CD4-positive, alpha-beta memory T cell (primary cell): ENCODE measurements around the gene TMEM222. TPM values are rescaled to one million over a fixed set of nuclear protein-coding genes. Genes with fewer than 3 reads are reported as not detected.

Source experiments
- CTCF ChIA-PET: fragments of 350-600 bp; sonication (Branson Sonifier 250); formaldehyde crosslinking; loops from one replicate; lab custom pipeline; 2021; ENCODE audit warnings: inconsistent platforms; ENCODE audit not compliant: partially characterized antibody; lab: Charles Lee
- POLR2A ChIA-PET: fragments of 350-600 bp; sonication (Branson Sonifier 250); formaldehyde crosslinking; loops from one replicate; lab custom pipeline; 2021; ENCODE audit not compliant: partially characterized antibody; lab: Charles Lee
- DNase-seq, 5 donors: peaks; one replicate each; pipeline versions ENCODE4 v3.0.0 to v3.0.0-alpha.2; 2020 to 2022; ENCODE audit warnings: mixed read lengths in 1 of 5
- H3K27ac ChIP-seq: one replicate; pipeline ENCODE4 v1.7.0; 2013; ENCODE audit warnings: low read depth, low read length
- H3K27me3 ChIP-seq: 2 replicates; pipeline ENCODE4 v1.7.0; 2013; ENCODE audit warnings: mild to moderate bottlenecking, low read length, moderate library complexity; ENCODE audit not compliant: insufficient read depth
- H3K36me3 ChIP-seq: 2 replicates; pipeline ENCODE4 v1.7.0; 2013; ENCODE audit warnings: mild to moderate bottlenecking, low read length, moderate library complexity; ENCODE audit not compliant: insufficient read depth
- H3K4me1 ChIP-seq: 2 replicates; pipeline ENCODE4 v1.7.0; 2013; ENCODE audit warnings: mild to moderate bottlenecking, low read length, moderate library complexity; ENCODE audit not compliant: insufficient read depth
- H3K4me3 ChIP-seq, 2 donors: one replicate each; pipeline ENCODE4 v1.7.0; 2013; ENCODE audit warnings: low read length in 2 of 2, mild to moderate bottlenecking in 1 of 2
- H3K9me3 ChIP-seq, 2 donors: one replicate each; pipeline ENCODE4 v1.7.0; 2013; ENCODE audit warnings: low read length in 2 of 2, control low read depth in 1 of 2; ENCODE audit not compliant: control insufficient read depth in 1 of 2
- H3K27ac Mint-ChIP-seq, 7 donors: one replicate each; pipeline ENCODE4 v1.8.0; 2020 to 2021; ENCODE audit warnings: mixed read lengths in 7 of 7, mild to moderate bottlenecking in 6 of 7, inconsistent platforms in 3 of 7, moderate library complexity in 3 of 7
- H3K27me3 Mint-ChIP-seq, 2 donors: one replicate each; pipeline ENCODE4 v1.8.0; 2020 to 2021; ENCODE audit warnings: mixed read lengths in 2 of 2
- H3K36me3 Mint-ChIP-seq, 2 donors: one replicate each; pipeline ENCODE4 v1.8.0; 2020 to 2021; ENCODE audit warnings: mixed read lengths in 2 of 2, inconsistent platforms in 1 of 2, mild to moderate bottlenecking in 1 of 2
- H3K4me1 Mint-ChIP-seq, 4 donors: one replicate each; pipeline ENCODE4 v1.8.0; 2020 to 2021; ENCODE audit warnings: mixed read lengths in 4 of 4, mild to moderate bottlenecking in 1 of 4
- H3K4me3 Mint-ChIP-seq, 8 donors: one replicate each; pipeline ENCODE4 v1.8.0; 2020 to 2021; ENCODE audit warnings: mixed read lengths in 8 of 8, mild to moderate bottlenecking in 7 of 8, moderate library complexity in 6 of 8, inconsistent platforms in 3 of 8
- H3K9me3 Mint-ChIP-seq, 8 donors: one replicate each; pipeline ENCODE4 v1.8.0; 2020 to 2021; ENCODE audit warnings: mixed read lengths in 8 of 8, mild to moderate bottlenecking in 5 of 8, inconsistent platforms in 3 of 8, moderate library complexity in 1 of 8
- intact Hi-C: fragments of 100-400 bp; cut with micrococcal nuclease; formaldehyde crosslinking; loops from one replicate; pipeline ENCODE4 v1.15.1; 2023
- polyA plus RNA-seq, 2 donors: library from polyadenylated mRNA; unstranded; fragments of 300-500 nt; fragmentation: Illumina TruSeq; gene quantifications; one replicate each; pipeline ENCODE4 v1.2.3, GENCODE V29; 2021
- total RNA-seq, 2 experiments: library from RNA; stranded (reverse); gene quantifications; one replicate each; pipeline ENCODE4 v1.2.3, GENCODE V29; 2021

Gene TMEM222
- total and polyA plus RNA-seq, 4 experiments from 2014 or later: 44.4 to 80.9 (median 50.4) TPM

- intact Hi-C loops: no loop called here
- CTCF ChIA-PET: interaction anchor here (0.6 to 9.6 kb wide), 8 partner anchors 12 to 318 kb away, joined by 3 to 105 read pairs (median 4); partner anchors contain the start of gene CD164L2
- Mint-ChIP-seq H3K4me3 (peak overlapping the region in 5 of 8 donors; percentile 45 to 82 (median 67)), H3K9me3 (no peaks in the 10 kb centered on the region), H3K27me3 (no peaks in the 10 kb centered on the region), H3K27ac (peak overlapping the region in 1 of 7 donors; percentile 81), H3K36me3 (peaks cover 16 to 44% of the 10 kb centered on the region in 2 donors), H3K4me1 (peaks cover 24 to 55% (median 39%) of the 10 kb centered on the region in 4 donors)
- peaks cover 51% of the 10 kb centered on the region for H3K4me1 ChIP-seq
- H3K9me3 ChIP-seq: no peaks in the 10 kb centered on the region
- peaks cover 17% of the 10 kb centered on the region for H3K36me3 ChIP-seq
- POLR2A ChIA-PET: interaction anchor here (1.0 to 8.3 kb wide), 4 partner anchors 10 to 111 kb away, joined by 3 to 202 read pairs (median 32); partner anchors contain the start of genes TMEM222 and WDTC1
- no peak overlapping the region for H3K27ac ChIP-seq
- H3K27me3 ChIP-seq: no peaks in the 10 kb centered on the region
- DNase-seq: no peak
- no peak overlapping the region for H3K4me3 ChIP-seq
These were observed 23.3 kb downstream of the TMEM222 start for GRCh38 chr1:27345272-27345671.

- no peaks in the 10 kb centered on the region for H3K9me3 Mint-ChIP-seq
- DNase-seq: no peak
- Histone ChIP-seq H3K4me1 (peaks cover 42% of the 10 kb centered on the region), H3K9me3 (no peaks in the 10 kb centered on the region), H3K27ac (no peak overlapping the region), H3K4me3 (no peak overlapping the region), H3K27me3 (no peaks in the 10 kb centered on the region), H3K36me3 (peaks cover 22% of the 10 kb centered on the region)
- peak overlapping the region in 5 of 8 donors; percentile 27 to 73 (median 54) for H3K4me3 Mint-ChIP-seq
- no peaks in the 10 kb centered on the region for H3K27me3 Mint-ChIP-seq
- CTCF ChIA-PET: interaction anchor here (1.1 to 9.6 kb wide), 5 partner anchors 11 to 45 kb away, joined by 3 to 105 read pairs (median 6); no protein-coding TSS in a partner anchor
- POLR2A ChIA-PET: interaction anchor here (0.7 to 8.3 kb wide), 2 partner anchors 10 to 24 kb away, joined by 3 to 202 read pairs; no protein-coding TSS in a partner anchor
- peaks cover 18 to 46% (median 32%) of the 10 kb centered on the region in 4 donors for H3K4me1 Mint-ChIP-seq
- peaks cover 16 to 46% of the 10 kb centered on the region in 2 donors for H3K36me3 Mint-ChIP-seq
- intact Hi-C loops: no loop called here
- H3K27ac Mint-ChIP-seq: peak overlapping the region in 4 of 7 donors; percentile 53 to 82 (median 62)
These were observed 24.4 kb downstream of the TMEM222 start for GRCh38 chr1:27346357-27346756.

- CTCF ChIA-PET: interaction anchor here (1.1 to 9.6 kb wide), 3 partner anchors 10 to 45 kb away, joined by 4 to 105 read pairs (median 6); no protein-coding TSS in a partner anchor
- intact Hi-C loops: no loop called here
- Mint-ChIP-seq H3K27me3 (no peaks in the 10 kb centered on the region), H3K36me3 (peaks cover 16 to 47% of the 10 kb centered on the region in 2 donors), H3K9me3 (no peaks in the 10 kb centered on the region), H3K27ac (peak overlapping the region in 2 of 7 donors; percentile 18 to 53), H3K4me1 (peaks cover 16 to 42% (median 27%) of the 10 kb centered on the region in 4 donors), H3K4me3 (peak overlapping the region in 1 of 8 donors; percentile 55)
- POLR2A ChIA-PET: interaction anchor here (0.7 to 8.3 kb wide), 2 partner anchors 9 to 24 kb away, joined by 3 to 202 read pairs; no protein-coding TSS in a partner anchor
- H3K27ac ChIP-seq: no peak overlapping the region
- DNase-seq: no peak
- peaks cover 25% of the 10 kb centered on the region for H3K36me3 ChIP-seq
- peaks cover 39% of the 10 kb centered on the region for H3K4me1 ChIP-seq
- no peak overlapping the region for H3K4me3 ChIP-seq
- no peaks in the 10 kb centered on the region for H3K9me3 ChIP-seq
- H3K27me3 ChIP-seq: no peaks in the 10 kb centered on the region
These were observed 25.1 kb downstream of the TMEM222 start for GRCh38 chr1:27346991-27347624.

DNA sequence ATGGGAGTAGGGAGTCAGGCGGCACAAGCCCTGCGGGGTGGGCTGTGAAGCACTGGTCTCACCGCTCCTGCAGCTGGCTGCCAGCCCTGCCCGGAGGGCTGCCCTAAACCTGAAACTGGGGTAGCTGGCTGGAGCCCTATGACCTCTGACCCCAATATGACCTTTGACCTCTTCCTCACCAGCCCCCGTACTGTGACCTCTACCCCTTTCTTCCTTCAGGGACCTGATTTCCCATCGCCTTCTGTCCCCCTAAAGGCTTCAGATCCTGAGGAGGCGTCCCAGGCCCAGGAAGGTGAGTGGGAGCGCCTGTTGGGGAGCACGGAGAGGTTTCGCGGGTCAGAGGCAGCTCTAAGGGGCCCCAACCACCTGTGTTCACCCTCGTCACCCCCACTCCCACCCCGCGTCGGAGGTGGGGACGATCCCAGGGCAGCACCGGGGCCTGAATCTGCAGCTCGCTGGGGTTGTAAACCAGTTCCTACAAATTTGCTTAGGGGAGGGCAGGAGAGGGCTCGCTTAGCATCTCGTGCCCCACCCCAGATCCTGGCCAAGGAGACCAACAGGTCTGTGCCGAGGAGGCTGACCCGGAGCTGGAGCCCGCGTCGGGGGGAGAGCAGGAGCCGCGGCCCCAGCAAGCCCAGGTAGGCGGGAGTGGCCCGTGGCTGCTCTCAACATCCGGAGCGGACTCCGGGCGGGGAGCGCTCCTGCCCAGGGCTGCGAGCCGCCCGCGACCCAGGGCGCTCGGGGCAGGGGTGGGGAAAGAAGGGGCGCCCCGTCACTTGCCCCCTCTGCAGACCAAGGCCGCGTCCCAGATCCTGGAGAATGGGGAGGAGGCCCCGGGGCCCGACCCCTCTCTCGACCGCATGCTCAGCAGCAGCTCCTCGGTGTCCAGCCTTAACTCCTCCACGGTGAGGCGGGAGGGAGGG is 27.2 kb downstream of the TMEM222 start:
- intact Hi-C loops: loop anchor here (1.0 kb wide), 1 partner anchor 8 kb away; no protein-coding TSS in a partner anchor
- Histone ChIP-seq H3K27ac (peak overlapping the region; percentile 44), H3K4me1 (peaks cover 32% of the 10 kb centered on the region), H3K4me3 (peak overlapping the region in 1 of 2 donors; percentile 34), H3K36me3 (peaks cover 25% of the 10 kb centered on the region), H3K9me3 (no peaks in the 10 kb centered on the region), H3K27me3 (no peaks in the 10 kb centered on the region)
- Mint-ChIP-seq H3K27me3 (no peaks in the 10 kb centered on the region), H3K4me1 (peaks cover 11 to 32% (median 13%) of the 10 kb centered on the region in 4 donors), H3K27ac (peak overlapping the region in 4 of 7 donors; percentile 18 to 68 (median 42)), H3K4me3 (peak overlapping the region in 6 of 8 donors; percentile 17 to 72 (median 55)), H3K9me3 (no peaks in the 10 kb centered on the region), H3K36me3 (peaks cover 16 to 36% of the 10 kb centered on the region in 2 donors)
- ChIA-PET POLR2A (interaction anchor here (0.5 to 15.5 kb wide), 5 partner anchors 6 to 256 kb away, joined by 3 to 202 read pairs (median 15); partner anchors contain the start of genes MAP3K6, SYTL1 and WASF2), CTCF (interaction anchor here (0.9 to 2.5 kb wide), 4 partner anchors 8 to 47 kb away, joined by 3 to 13 read pairs (median 6); partner anchors contain the start of gene SYTL1)
- DNase-seq: peak in 1 of 5 donors; percentile 33

DNA sequence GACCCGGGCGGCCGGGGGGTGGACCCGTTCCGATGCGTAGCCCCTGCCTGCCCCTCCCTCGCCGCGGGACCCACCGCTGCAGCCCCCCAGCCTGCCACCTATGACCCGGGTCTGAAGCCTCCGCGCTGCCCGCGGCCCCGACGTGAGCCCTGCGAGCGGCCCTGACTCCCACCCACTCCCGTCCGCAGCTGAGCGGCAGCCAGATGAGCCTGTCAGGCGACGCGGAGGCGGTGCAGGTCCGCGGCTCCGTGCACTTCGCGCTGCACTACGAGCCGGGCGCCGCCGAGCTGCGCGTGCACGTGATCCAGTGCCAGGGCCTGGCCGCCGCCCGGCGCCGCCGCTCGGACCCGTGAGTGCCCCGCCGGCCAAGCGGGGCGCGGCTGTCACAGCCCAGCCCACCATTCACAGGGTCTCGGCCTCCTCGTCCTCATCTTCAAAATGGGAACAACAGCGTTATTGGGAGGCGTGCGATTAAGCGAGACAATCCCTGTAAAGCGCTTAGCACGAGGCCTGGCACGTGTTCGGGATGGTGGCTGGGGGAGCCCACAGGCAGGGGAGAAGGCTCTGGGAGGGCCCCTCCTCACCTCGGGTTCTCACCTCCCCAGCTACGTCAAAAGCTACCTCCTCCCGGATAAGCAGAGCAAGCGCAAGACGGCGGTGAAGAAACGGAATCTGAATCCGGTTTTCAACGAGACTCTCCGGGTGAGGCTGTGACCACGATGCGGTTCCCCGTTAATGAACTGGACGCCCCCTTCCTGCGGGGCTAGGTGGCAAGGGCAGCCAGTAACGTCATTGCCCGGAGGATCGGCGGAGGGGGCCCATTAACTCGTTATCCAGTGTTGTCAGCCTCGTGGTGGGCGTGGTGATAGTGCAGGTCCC is 28.1 kb downstream of the TMEM222 start:
- H3K4me3 ChIP-seq: no peak overlapping the region
- no peaks in the 10 kb centered on the region for H3K27me3 Mint-ChIP-seq
- peaks cover 26% of the 10 kb centered on the region for H3K4me1 ChIP-seq
- no peak overlapping the region for H3K27ac Mint-ChIP-seq
- ChIA-PET CTCF (interaction anchor here (0.9 to 2.5 kb wide), 4 partner anchors 7 to 24 kb away, joined by 3 to 13 read pairs (median 6); partner anchors contain the start of gene SYTL1), POLR2A (interaction anchor here (2.2 to 15.5 kb wide), 3 partner anchors 7 to 16 kb away, joined by 15 to 202 read pairs (median 21); partner anchors contain the start of genes MAP3K6 and SYTL1)
- no peaks in the 10 kb centered on the region for H3K9me3 ChIP-seq
- H3K4me1 Mint-ChIP-seq: peaks cover 7 to 24% (median 9%) of the 10 kb centered on the region in 4 donors
- peaks cover 22% of the 10 kb centered on the region for H3K36me3 ChIP-seq
- no peaks in the 10 kb centered on the region for H3K9me3 Mint-ChIP-seq
- intact Hi-C loops: loop anchor here (1.0 kb wide), 1 partner anchor 9 kb away; no protein-coding TSS in a partner anchor
- no peak for DNase-seq
- H3K4me3 Mint-ChIP-seq: no peak overlapping the region
- no peaks in the 10 kb centered on the region for H3K27me3 ChIP-seq
- peaks cover 16 to 33% of the 10 kb centered on the region in 2 donors for H3K36me3 Mint-ChIP-seq
- H3K27ac ChIP-seq: no peak overlapping the region
